GM21717 (cell line): ENCODE measurements around the gene MGAT1.

Experiments
- ATAC-seq: cut with Tn5 transposase; IDR thresholded peaks from one replicate; pipeline ENCODE4 v1.9.1; 2021; ENCODE audit warnings: mild to moderate bottlenecking, moderate library complexity; ENCODE audit not compliant: unreplicated experiment

The MGAT1 gene

DNA sequence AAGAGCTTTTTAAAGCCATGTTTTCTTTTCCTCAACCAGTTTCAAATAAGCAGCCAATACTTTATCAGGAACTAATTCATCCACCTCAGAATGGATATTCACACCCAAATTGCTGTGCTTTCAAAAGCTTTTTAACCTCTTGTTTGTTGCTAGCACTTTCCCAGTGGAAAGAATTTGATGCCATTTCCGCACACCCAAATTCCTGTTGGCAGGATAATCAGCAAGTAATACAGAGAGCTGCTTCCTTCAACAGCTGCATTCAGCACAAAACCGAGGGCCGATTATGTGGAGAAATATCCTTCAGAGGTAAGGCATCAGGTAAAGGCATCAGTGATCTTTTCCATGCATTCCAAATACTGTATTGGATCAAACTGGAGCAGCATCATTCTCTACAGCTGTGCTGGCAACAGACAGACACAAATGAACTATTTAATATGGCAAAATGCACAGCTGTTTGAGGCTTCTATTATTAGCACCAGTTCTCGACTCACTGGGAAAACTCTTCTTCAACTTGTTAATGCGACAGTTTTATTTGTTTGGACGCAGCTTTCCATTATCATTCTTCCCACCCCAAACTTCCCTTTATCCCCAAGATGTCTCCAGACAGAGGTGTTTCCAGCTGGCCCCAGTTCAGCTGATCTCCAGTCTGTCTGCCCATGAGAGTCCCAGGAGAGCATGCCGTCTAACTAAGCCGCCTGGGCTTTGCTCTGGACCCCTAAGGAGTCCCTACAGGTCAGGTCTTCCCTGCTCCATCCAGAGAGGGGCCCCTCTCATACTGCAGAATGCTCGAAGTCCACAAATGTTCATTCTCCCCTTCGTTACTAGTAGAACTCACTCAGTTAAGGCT, 22.2 kb upstream of the MGAT1 start:
- no peak for ATAC-seq

GRCh38 chr5:180823940-180824629, 21.5 kb upstream of the MGAT1 start:
- no peak for ATAC-seq

DNA sequence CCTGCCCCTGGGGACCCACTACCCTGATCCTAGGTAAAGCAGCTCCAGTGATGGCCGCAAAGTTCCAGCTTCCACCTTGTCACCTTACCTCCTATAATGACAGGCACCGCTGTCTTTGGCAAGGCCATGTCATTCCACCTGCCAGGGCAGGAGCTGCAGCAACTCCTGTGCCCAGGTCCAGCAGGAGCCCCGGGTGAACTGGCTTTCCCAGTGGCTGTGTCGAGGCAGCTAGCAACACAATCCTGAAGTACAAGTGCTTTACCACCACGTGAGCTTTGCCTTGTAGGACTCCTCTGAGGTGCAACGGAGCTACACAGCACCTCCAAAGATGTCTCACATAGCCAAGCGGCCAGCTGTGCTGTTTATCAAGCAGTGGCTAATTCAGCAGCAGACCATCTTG, 20.7 kb upstream of the MGAT1 start:
- ATAC-seq: no peak

- no peak for ATAC-seq
These were observed 18.9 kb upstream of the MGAT1 start for GRCh38 chr5:180821538-180821937.

DNA sequence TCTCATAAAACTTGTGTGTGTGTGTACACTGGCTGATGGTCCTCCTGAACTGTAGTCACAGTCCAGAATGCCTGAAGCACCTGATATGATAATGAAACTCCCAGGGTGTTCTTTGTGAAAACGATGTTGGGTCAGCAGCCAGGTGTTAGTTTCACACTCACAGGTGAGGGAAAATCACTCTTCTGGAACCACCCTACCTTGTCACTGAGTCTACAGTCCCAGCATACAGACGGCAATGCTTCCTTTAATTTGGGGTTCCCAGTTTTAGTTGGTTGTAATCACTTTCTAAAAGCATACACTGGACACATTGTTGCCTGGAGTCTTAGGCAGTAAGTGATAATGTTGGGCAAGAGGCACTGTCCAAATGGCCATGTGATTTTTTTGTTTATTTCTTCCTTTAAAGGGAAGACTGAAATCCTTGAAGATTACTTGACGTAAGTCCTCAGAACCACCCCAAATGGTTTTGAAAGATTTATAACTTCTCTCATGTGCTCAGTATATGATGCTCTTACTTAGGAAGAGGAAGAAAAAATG, 18.2 kb upstream of the MGAT1 start:
- ATAC-seq: peak; percentile 74

DNA sequence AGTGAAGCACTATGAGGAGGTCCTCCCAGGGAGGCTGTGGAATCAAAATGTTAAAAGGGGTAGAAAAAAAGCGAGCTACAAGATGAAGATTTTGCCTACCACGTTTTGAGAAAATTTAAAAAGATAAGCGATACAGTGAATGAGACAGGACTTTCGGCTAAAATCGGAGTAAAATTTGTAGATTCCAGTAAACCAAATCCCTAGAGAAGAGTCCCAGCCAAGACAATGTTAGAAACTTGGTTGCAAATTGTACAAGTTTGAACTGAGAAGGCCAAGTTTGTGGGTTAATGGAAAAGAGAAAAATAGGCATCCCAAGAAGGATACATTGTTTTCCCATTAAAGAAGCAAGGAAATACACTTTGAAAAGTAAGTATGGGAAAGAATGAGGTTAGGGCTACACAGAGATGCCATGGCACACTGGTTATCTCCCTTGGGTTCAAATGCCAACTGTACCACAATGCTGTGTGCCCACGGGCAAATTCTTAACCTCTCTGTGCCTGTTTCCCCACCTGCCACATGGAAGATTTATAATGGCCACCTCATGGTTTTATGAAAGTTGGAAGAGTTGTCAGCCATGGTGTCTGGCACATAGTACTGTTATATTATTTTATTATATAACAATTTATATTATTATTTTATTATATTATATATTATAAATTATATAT, 16.2 kb upstream of the MGAT1 start:
- no peak for ATAC-seq

DNA sequence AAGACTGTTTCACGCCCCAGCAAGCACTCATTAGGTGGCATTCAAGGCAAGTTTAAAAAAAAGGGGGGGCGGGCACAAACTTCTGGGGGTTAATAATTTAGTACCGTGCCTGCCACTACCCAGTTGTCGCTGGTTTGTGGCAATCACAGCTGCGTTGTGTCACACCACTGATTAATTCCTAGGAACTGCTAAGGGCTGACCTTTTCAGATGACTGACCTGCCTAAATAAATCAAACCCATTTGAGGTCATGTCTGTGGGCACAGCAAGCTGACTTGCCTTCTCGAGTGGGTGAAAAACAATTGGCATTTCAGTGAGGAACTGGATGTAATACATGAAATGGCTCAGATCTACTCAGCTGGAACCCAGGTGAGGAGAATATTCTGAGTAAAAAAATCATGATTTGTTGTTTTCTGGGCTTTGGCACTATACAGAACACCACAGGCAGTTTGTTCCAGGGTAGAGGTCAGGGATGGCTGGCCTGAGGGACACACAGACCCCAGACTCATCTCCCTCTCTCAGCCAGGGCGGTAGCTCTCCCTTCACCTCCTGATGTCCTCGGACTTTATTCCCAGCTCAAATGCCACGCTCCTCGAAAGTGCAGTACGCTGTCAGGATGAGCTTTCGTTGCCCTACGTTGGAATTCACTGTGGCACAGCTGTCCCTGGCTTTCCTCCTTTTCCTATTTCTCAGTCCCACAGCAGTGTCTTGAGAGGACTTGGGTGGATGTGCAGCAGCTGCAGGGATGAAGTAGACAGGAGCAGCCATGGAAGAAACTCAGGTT, 15.5 kb upstream of the MGAT1 start:
- ATAC-seq: no peak

DNA sequence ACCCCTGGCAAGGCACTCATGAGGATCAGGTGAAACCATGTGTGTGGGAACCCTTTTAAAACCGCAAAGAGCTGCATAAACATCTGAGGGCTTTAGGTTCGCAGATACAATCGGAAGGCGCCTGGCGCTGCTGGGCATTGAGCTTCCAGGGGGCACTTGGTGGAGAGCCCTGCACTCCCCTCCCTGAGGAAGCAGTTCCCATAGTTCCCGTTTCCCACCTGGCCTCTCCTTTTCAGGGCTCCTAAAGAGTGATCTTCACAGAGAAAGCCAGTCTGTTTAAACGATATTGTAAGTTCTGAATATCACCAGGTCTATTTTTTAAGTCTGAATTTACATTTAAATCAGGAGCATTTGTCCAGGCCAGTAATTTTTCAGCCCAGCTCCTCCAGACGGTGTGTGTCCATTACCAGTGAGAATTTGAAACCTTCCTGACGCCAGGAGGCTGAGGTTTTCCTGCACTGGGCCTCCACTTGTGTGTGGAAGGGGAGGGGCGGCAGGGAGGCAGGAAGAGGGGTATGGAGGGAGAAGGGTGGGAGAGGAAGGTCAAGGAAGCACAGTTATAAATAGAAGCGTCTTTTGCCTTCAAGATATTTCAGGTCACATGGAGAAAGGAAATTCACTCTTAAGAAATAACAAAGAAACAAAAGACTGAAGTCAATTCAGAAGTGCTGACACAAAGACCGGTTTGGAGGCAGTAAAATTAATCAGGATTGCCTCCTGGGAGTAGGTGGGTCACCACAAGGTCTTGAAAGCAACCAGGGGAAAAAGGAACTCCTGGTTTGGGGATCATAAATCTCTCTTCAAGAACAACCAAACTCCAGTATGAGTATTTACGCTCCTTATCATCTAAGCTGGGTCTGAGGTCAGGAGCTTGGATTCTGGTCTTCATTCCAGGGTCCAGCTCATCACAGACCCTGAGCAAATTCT, 14.3 kb upstream of the MGAT1 start:
- ATAC-seq: no peak

- ATAC-seq: no peak
These were observed 12.8 kb upstream of the MGAT1 start for GRCh38 chr5:180815293-180815917.

GRCh38 chr5:180813420-180813819, 10.8 kb upstream of the MGAT1 start:
- no peak for ATAC-seq

DNA sequence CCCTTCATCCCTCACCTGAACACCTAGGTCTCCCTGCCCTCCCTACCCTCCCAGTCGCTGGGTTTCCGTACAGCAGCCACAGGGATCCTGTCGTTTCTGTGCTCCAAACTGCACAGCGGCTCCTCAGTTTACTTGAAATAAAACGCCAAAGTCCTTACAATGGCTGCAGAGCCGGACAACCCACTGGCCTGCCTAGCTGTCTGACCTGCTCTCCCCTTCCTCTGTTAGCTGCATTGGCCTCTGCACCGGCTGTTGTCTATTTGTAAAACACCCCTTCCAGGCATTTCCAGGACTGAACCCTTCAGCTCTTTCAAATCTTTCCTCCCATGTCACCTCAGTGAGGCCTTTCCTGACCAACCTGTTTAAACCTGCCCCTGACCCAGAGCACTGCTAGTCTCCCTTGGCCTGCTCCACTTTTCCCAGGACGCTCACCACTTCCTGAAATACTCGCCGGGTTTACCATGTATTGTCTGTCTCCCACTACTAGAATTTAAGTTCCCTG, 9.1 kb upstream of the MGAT1 start:
- ATAC-seq: no peak

GRCh38 chr5:180810959-180811622, 8.5 kb upstream of the MGAT1 start:
- no peak for ATAC-seq

DNA sequence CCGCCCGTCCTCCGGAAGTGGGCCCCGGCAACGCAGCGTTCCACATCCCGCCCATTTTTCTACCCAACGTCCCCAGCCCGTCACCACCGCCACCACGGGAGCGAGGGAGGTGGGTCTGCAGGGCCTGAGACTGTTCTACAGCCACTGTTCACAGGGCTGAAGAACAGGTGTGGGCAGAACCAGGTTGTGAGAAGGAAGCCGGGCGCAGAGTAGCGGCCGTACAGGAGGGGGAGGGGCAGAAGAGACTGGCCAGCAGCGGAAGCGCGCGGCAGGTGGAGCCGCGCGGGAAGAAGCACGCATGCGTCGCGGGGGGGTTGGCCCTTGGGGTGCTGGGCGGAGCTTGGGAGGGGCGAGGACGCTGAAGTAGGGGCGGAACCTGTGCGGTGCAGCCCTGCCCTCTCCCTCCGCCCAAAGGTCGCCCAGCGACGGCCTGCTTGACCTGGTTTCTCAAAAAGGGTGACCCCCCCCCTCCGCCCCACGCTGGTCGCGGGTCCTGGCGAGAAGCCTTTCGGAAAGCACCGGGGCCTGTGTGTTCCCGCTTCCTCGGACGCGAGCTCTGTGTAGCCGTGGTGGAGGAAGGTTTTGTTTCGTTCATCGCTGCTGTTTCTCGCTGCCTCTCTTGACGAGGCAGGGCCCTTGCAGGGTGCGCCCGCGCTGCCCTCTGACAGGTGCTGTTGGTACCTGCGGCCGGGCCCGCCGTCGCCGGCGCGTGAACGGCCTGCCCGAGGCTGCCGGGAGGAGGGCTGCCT, 7.8 kb upstream of the MGAT1 start:
- ATAC-seq: peak; percentile 56

DNA sequence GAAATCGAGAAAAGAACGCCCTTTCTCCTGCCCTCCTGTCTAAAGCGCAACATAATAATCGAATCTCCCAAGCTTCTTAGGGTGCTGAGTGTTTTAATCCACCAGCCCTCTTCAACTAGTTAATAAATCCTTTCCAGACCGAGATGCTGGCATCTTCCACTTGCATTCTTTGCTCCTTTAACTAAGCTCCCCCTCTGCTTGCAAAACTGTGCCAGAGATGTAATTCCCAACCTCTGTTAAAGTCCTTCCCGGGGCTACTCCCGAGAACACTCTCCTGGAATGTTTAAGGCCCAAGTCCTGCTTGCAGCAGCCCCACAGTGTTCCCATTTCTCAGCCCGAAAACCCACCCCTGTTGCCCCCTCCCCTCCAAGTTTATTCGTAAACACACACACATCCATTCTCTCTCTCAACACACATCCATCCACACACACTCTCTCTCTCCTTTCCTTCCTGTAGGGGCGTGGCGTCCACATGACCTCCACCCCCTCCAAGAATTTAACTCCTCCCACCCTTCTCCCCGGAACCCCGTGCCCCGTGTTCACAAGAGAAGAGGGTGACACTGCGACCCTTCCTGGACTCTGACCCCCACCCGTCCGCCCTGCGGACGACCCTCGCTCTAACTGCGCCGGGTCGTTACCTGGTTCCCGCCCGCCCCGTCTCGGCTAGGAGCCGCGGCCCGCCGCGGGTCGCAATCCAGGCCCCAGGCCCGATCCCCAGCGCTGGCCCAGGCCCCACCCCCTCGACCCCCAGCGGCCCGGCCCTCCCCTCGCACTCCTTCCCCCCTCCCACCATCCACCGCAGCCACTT, 7.0 kb upstream of the MGAT1 start:
- peak; percentile 54 for ATAC-seq

GRCh38 chr5:180808461-180809000, 5.9 kb upstream of the MGAT1 start:
- no peak for ATAC-seq

DNA sequence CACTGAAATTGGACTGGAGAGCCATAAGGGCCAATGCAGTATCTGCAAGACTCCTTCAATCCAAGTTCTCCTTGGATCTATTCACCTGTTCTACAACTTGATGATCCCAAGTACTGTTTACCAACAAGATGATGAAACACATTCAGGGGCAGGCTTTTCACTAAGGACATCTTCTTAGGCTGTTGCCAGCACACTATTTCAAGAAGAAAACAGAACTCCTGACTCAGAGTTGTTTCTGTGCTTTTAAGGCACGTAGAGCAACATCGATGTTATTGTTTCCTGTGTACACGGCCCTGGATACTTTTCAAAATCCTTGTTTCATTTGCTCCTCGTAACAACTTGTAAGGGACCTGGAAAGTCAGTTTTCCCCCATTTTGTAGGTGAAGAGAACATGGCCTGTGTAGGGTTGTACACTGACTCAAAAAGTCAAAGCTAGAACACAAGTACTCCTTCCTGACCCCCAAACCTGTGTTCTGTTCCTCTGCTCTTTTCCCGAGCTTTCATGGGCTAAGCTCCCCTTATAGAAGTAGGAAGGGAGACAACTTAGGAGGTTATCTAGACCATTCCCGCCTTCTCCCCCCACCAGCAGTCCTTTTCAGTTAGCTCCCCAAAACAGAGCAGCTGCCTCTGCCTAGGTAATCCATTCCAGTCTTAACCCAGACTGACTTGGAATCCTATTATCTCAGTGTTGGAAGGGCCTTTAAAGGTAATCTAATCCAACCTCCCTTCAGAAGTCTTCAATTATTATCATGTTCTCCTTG, 5.2 kb upstream of the MGAT1 start:
- ATAC-seq: no peak
